Lung microvascular endothelial cell (primary cell): ENCODE results near the gene COX11. TPM values are rescaled to one million over a fixed set of nuclear protein-coding genes. Genes with fewer than 3 reads are reported as not detected.

Experiments used
- total RNA-seq: library from RNA; depleted of rRNA; stranded (reverse); fragments of >200 nt; gene quantifications from 2 replicates; pipeline ENCODE4 v1.2.1, GENCODE V29; 2014

Gene COX11
- total RNA-seq, 1 donor from 2014 or later, result 83.7 TPM

Other genes with a start within 250 kb of the COX11 start
- gene TOM1L1, start 67.8 kb downstream of the COX11 start, total RNA-seq, result 0.20 and 0.44 TPM in 2 replicates
- gene STXBP4, start 111 bp upstream of the COX11 start, total RNA-seq, result 2.0 and 2.2 TPM in 2 replicates